SK-N-SH (cell line): ENCODE data around the gene RBM28.

Experiments
- GABPA ChIP-seq: IDR thresholded peaks from 2 replicates; pipeline ENCODE4 v1.4.0; 2012; ENCODE audit warnings: low read depth, mild to moderate bottlenecking
- JUND ChIP-seq: IDR thresholded peaks from 2 replicates; pipeline ENCODE4 v1.4.0; 2012
- NRF1 ChIP-seq: IDR thresholded peaks from 2 replicates; pipeline ENCODE4 v1.6.1; 2012; ENCODE audit warnings: low read depth, mild to moderate bottlenecking, low read length
- POLR2AphosphoS5 ChIP-seq: IDR thresholded peaks from 2 replicates; pipeline ENCODE4 v1.6.1; 2012; ENCODE audit warnings: low read depth, low read length
- RFX5 ChIP-seq: IDR thresholded peaks from 2 replicates; pipeline ENCODE4 v1.6.1; 2012; ENCODE audit warnings: mild to moderate bottlenecking, improper control_type of control experiment, low read length
- TAF1 ChIP-seq: IDR thresholded peaks from 2 replicates; pipeline ENCODE4 v1.6.1; 2012; ENCODE audit warnings: low read depth, mild to moderate bottlenecking, low read length, moderate library complexity, borderline replicate concordance
- ZBTB33 ChIP-seq: IDR thresholded peaks from 2 replicates; pipeline ENCODE4 v1.4.0; 2012; ENCODE audit warnings: low read depth, borderline replicate concordance

DNA sequence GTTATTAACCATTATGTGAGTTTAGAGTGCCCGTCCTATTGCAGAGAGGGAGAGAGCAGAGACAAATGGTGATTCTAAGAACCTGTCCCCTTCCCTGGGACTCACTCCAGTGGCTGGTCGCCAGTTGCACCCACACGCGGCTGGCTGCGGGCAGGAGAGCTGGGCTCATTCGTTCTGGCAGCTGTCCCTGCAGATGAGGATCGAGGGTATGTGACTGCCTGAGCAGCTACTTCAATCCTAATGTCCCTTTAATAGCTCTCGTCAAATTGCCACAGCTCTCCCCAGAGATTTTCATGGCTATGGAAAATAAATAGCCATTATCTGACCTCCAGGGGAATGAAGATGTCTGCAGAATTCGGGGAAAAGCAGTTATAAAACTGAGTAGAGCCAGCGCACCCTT lies 41.6 kb downstream of the RBM28 start:
- no peak for TF ChIP-seq NRF1
- TF ChIP-seq RFX5, result no peak
- TF ChIP-seq GABPA, result no peak
- TF ChIP-seq ZBTB33, result no peak
- TF ChIP-seq JUND, result no peak
- TF ChIP-seq TAF1, result no peak
- no peak for TF ChIP-seq POLR2AphosphoS5
